Measurements from ENCODE around the gene SLC9A7. TPM values are rescaled to one million over a fixed set of nuclear protein-coding genes. Genes with fewer than 3 reads are reported as not detected.

SLC9A7 gene
- total RNA-seq, 1 donor from 2014 or later = 8.2 TPM

GRCh38 chrX:46757593-46757992, 1.3 kb downstream of the SLC9A7 start:
- FAIRE-seq = no peak

GRCh38 chrX:46757052-46757451, 1.9 kb downstream of the SLC9A7 start:
- DNase-seq (ENCODE audit: low read depth) (no peak), FAIRE-seq (peak; percentile 64)

More at GRCh38 chrX:46757593-46757992, 1.3 kb downstream of the SLC9A7 start:
- no peak for TF ChIP-seq CTCF (IDR thresholded peaks at IDR 0.05; ENCODE audit: insufficient read depth, low read length, severe bottlenecking)
- Histone ChIP-seq H3K4me3 (ENCODE audit: low read depth, low read length) (no peak overlapping the region), H3K36me3 (ENCODE audit: control insufficient read depth, insufficient read depth, low read length) (no peaks in the 10 kb centered on the region), H3K27me3 (ENCODE audit: control insufficient read depth, insufficient read depth, low read length) (no peaks in the 10 kb centered on the region)
- DNase-seq (ENCODE audit: low read depth) = peak; percentile 8

GRCh38 chrX:46755671-46756070, 3.2 kb downstream of the SLC9A7 start:
- no peak for TF ChIP-seq CTCF (IDR thresholded peaks at IDR 0.05; ENCODE audit: insufficient read depth, low read length, severe bottlenecking)
- Histone ChIP-seq H3K36me3 (ENCODE audit: control insufficient read depth, insufficient read depth, low read length) (no peaks in the 10 kb centered on the region), H3K27me3 (ENCODE audit: control insufficient read depth, insufficient read depth, low read length) (no peaks in the 10 kb centered on the region), H3K4me3 (ENCODE audit: low read depth, low read length) (no peak overlapping the region)
- no peak for FAIRE-seq
- DNase-seq (ENCODE audit: low read depth) = no peak

More at GRCh38 chrX:46757052-46757451, 1.9 kb downstream of the SLC9A7 start:
- Histone ChIP-seq H3K36me3 (ENCODE audit: control insufficient read depth, insufficient read depth, low read length) (no peaks in the 10 kb centered on the region), H3K4me3 (ENCODE audit: low read depth, low read length) (no peak overlapping the region), H3K27me3 (ENCODE audit: control insufficient read depth, insufficient read depth, low read length) (no peaks in the 10 kb centered on the region)
- no peak for TF ChIP-seq CTCF (IDR thresholded peaks at IDR 0.05; ENCODE audit: insufficient read depth, low read length, severe bottlenecking)

- DNase-seq (ENCODE audit: low read depth) = no peak
- TF ChIP-seq CTCF (IDR thresholded peaks at IDR 0.05; ENCODE audit: insufficient read depth, low read length, severe bottlenecking) = no peak
These were observed 4.3 kb downstream of the SLC9A7 start for GRCh38 chrX:46754586-46755061.

GRCh38 chrX:46754036-46754435, 4.9 kb downstream of the SLC9A7 start:
- Histone ChIP-seq H3K27me3 (ENCODE audit: control insufficient read depth, insufficient read depth, low read length) (no peaks in the 10 kb centered on the region), H3K4me3 (ENCODE audit: low read depth, low read length) (no peak overlapping the region), H3K36me3 (ENCODE audit: control insufficient read depth, insufficient read depth, low read length) (no peaks in the 10 kb centered on the region)
- TF ChIP-seq CTCF (IDR thresholded peaks at IDR 0.05; ENCODE audit: insufficient read depth, low read length, severe bottlenecking) = no peak
- DNase-seq (ENCODE audit: low read depth) (no peak), FAIRE-seq (no peak)

More at GRCh38 chrX:46754586-46755061, 4.3 kb downstream of the SLC9A7 start:
- no peaks in the 10 kb centered on the region for H3K36me3 ChIP-seq (ENCODE audit: control insufficient read depth, insufficient read depth, low read length)
- FAIRE-seq = no peak
- H3K4me3 ChIP-seq (ENCODE audit: low read depth, low read length) = no peak overlapping the region
- no peaks in the 10 kb centered on the region for H3K27me3 ChIP-seq (ENCODE audit: control insufficient read depth, insufficient read depth, low read length)

GRCh38 chrX:46750889-46751288, 8.0 kb downstream of the SLC9A7 start:
- no peak for DNase-seq (ENCODE audit: low read depth)
- FAIRE-seq = no peak
- no peak for TF ChIP-seq CTCF (IDR thresholded peaks at IDR 0.05; ENCODE audit: insufficient read depth, low read length, severe bottlenecking)
- Histone ChIP-seq H3K36me3 (ENCODE audit: control insufficient read depth, insufficient read depth, low read length) (no peaks in the 10 kb centered on the region), H3K4me3 (ENCODE audit: low read depth, low read length) (no peak overlapping the region), H3K27me3 (ENCODE audit: control insufficient read depth, insufficient read depth, low read length) (no peaks in the 10 kb centered on the region)

Measured in bronchial epithelial cell (primary cell).